SK-N-MC (cell line): ENCODE results near the gene C22orf31.
"Not testable (repeated sequence)": the region's sequence is repeated elsewhere in the genome, so short reads cannot be mapped to it uniquely, and the experiment has no call there.

Source experiments
- DNase-seq: peaks from one replicate; pipeline ENCODE4 v3.0.0-alpha.2; 2011; ENCODE audit warnings: low read depth, low spot score
- H3K27ac ChIP-seq: fragments of 200-600 bp; sonication (generic); 2 replicates; pipeline ENCODE4 v1.5.1; 2016; ENCODE audit warnings: mixed run types
- H3K36me3 ChIP-seq: fragments of 200-600 bp; sonication (generic); 2 replicates; pipeline ENCODE4 v1.6.1; 2017; ENCODE audit warnings: antibody characterized with exemption, low read length, mixed read lengths; ENCODE audit not compliant: insufficient read depth
- H3K4me3 ChIP-seq: fragments of 200-600 bp; sonication (generic); 2 replicates; pipeline ENCODE4 v1.5.1; 2016
- H3K9ac ChIP-seq: fragments of 200-600 bp; sonication (generic); 2 replicates; pipeline ENCODE4 v1.8.0; 2017; ENCODE audit warnings: mixed run types, mixed read lengths; ENCODE audit not compliant: insufficient read length
- H3K9me3 ChIP-seq: fragments of 200-600 bp; sonication (generic); 2 replicates; pipeline ENCODE4 v1.6.1; 2017; ENCODE audit warnings: low read depth, mild to moderate bottlenecking, antibody characterized with exemption, low read length, moderate library complexity, mixed read lengths
- EZH2 ChIP-seq: fragments of 200-600 bp; sonication (generic); IDR thresholded peaks from one replicate; pipeline ENCODE4 v1.6.1; 2017; ENCODE audit warnings: antibody characterized with exemption
- FOXP2 ChIP-seq: optimal IDR thresholded peaks from 2 replicates; pipeline ENCODE3; 2011; ENCODE audit warnings: mild to moderate bottlenecking, moderate library complexity; ENCODE audit not compliant: insufficient read depth; ENCODE audit errors: extremely low read length, control extremely low read depth
- POLR2AphosphoS5 ChIP-seq: IDR thresholded peaks from 2 replicates; pipeline ENCODE4 v1.6.1; 2012; ENCODE audit warnings: mild to moderate bottlenecking, low read depth, low read length, borderline replicate concordance

C22orf31 gene

DNA sequence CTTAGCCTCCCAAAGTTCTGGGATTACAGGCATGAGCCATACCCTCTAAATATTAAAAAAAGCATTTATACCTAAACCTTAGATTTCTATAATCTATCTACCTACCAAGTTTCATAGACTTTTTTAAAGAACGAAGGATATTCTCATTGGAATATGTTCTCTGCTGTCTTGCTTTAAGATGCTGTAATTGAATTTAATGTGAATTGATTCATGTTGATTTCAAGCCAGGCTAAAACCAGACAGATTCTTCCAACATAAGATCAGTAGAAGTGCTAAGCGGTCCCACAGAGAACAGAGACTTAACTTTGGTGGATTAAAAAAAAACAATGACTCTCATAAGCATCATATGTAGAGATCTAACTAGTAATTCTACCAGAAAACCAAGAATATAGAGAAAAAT lies 25.4 kb upstream of the C22orf31 start:
- Histone ChIP-seq H3K9me3 (no peaks in the 10 kb centered on the region), H3K9ac (no peak overlapping the region), H3K27ac (no peak overlapping the region), H3K36me3 (no peaks in the 10 kb centered on the region), H3K4me3 (no peak overlapping the region)
- no peak for DNase-seq
- no peak for TF ChIP-seq EZH2
- TF ChIP-seq POLR2AphosphoS5, result no peak

DNA sequence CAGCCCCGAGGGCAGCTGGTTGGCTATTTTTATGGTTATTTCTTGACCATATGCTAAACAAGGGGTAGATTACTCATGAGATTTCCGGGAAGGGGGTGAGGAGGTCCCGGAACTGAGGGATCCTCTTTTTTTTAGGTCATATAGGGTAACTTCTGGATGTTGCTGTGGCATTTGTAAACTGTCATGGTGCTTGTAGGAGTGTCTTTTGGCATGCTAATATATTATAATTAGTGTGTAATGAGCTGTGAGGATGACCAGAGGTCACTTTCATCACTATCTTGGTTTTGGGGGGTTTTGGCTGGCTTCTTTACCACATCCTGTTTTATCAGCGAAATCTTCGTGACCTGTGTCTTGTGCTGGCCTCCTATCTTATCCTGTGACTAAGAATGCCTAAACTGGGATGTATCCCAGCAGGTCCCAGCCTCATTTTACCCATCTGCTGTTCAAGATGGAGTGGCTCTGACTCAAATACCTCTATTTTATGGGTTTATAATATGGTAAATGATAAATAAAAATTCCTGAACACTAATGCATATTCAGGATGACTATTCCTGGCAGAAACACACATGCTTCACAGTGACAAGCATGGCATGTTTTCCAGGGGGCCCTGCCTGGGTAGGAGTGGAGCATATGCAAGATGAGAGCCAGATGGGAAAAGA lies 22.4 kb upstream of the C22orf31 start:
- Histone ChIP-seq H3K36me3 (no peaks in the 10 kb centered on the region), H3K4me3 (no peak overlapping the region), H3K9me3 (no peaks in the 10 kb centered on the region), H3K27ac (no peak overlapping the region), H3K9ac (no peak overlapping the region)
- TF ChIP-seq FOXP2 (no peak), EZH2 (no peak), POLR2AphosphoS5 (no peak)
- no peak for DNase-seq

DNA sequence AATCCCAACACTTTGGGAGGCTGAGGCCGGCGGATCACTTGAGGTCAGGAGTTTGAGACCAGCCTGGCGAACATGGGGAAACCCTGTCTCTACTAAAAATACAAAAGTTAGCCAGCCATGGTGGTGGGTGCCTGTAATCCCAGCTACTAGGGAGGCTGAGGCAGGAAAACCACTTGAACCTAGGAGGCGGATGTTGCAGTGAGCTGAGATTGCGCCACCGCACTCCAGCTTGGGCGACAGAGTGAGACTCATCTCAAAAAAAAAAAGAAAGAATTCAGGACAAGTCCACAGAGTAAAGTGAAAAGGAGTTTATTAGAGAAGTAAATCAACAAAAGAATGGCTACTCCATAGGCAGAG lies 21.9 kb upstream of the C22orf31 start:
- H3K9me3 ChIP-seq, H3K36me3 ChIP-seq, H3K27ac ChIP-seq, H3K4me3 ChIP-seq, DNase-seq, H3K9ac ChIP-seq: not testable (repeated sequence)

DNA sequence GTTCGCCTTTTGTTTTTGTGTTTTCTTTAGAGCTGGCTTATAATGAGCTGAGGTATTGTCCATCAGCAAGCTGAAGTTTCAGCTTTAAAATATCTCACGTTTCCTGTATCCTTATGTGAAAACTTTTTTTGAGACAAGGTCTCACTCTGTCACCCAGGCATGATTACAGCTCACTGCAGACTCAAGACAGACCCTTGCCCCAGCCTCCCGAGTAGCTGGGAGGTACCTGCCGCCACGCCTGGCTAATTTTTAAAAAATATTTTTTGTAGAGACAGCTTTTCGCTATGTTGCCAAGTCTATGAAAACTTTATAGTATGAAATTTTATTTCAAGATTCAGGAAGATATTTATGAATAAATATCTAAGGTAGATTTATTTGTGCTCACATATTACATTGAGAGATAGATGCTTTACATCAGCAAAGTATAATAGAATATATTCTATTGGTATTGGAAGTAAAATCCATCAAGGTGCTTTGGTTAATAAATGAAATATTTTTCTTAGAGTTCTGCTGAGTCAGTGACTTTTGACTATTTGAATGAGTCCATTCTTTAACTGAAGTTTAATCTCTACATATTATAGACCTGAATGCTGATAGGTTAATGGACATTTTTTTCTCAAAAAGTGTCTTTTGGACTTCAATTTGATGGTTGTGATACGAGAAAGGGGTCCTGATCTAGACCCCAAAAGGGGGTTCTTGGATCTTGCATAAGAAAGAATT lies 21.4 kb upstream of the C22orf31 start:
- DNase-seq, result no peak
- H3K4me3 ChIP-seq, result no peak overlapping the region
- no peak overlapping the region for H3K9ac ChIP-seq
- no peaks in the 10 kb centered on the region for H3K9me3 ChIP-seq
- H3K27ac ChIP-seq, result no peak overlapping the region
- no peak for TF ChIP-seq FOXP2
- no peak for TF ChIP-seq POLR2AphosphoS5
- TF ChIP-seq EZH2, result no peak
- H3K36me3 ChIP-seq, result no peaks in the 10 kb centered on the region

DNA sequence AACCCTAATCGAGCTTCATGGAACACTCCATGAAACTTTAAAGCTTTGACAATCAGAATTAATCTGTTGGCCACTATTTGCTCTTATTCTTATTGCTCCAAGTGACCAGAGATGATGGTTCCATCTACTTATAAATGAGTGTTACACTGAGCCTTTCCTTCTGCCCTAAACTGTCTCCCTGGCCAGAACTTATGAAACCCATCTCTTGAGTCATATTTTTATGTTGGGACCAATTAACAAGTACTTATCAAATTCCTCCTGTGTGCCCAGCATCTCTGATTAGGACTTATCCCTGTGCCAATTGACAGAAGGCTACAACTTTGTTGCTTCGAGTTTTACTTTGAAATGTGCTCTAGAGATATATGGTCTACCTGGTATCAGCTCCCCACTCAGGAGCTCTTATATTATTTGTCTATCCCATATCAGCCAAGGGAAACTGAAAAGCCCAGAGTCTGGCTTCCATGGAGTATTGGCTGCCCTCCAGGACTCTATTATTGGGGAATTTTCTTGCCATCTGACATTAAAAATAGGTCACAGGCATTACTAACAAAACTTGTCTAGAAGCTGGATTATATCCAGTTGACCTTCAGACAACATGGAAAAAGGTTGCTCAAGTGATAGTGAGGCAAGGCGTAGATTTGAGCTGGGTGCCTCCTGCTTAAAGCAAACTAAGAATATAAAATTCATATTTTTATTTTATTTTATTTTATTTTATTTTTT lies 20.0 kb upstream of the C22orf31 start:
- Histone ChIP-seq H3K27ac (no peak overlapping the region), H3K4me3 (no peak overlapping the region), H3K9me3 (no peaks in the 10 kb centered on the region), H3K9ac (no peak overlapping the region), H3K36me3 (no peaks in the 10 kb centered on the region)
- no peak for DNase-seq
- TF ChIP-seq POLR2AphosphoS5 (no peak), EZH2 (no peak), FOXP2 (no peak)

DNA sequence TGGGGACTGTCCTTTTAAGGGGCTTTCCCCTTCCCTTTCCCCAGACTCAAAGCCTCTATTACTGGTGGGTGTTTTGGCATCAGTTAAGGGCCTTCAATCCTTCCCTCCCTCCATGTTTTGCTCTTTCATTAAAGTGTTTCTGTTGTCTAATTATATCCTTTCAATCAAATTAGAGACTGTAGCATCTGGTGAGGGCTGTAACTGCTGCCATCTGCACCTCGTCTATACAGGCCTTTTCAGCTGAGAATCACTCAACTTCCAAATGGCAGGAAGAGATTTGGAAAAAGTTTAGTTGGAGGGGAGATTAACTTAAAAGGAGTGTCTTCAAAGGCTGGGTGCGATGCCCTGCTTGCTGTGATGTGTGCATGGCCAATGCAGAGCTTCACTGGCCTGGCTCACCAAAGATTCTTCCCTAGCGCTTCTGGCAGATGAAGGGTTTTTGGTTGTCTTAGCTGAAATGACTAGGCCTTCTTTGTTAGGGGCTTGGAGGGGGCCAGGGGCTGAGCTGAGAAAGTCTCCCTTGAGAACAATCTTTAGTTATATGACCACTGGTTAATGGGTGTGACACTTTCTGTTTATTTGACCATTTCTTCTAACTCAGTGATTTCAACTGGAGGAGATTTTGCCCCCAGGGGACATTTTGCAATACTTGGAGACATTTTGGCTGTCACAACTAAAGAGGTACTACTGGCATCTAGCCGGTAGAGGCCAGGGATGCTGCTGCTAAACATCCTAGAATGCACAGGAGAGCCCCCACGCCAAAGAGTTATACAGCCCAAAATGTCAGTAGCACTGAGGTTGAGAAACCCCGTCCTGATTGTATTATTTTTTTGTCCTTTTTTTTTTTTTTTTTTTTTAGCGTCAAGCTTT lies 18.7 kb upstream of the C22orf31 start:
- Histone ChIP-seq H3K27ac (peak overlapping the region; percentile 96), H3K9ac (no peak overlapping the region), H3K36me3 (no peaks in the 10 kb centered on the region), H3K4me3 (peak overlapping the region; percentile 53; the same call in 1 of the 2 replicates), H3K9me3 (no peaks in the 10 kb centered on the region)
- DNase-seq, result no peak
- TF ChIP-seq FOXP2 (no peak), POLR2AphosphoS5 (no peak), EZH2 (no peak)

DNA sequence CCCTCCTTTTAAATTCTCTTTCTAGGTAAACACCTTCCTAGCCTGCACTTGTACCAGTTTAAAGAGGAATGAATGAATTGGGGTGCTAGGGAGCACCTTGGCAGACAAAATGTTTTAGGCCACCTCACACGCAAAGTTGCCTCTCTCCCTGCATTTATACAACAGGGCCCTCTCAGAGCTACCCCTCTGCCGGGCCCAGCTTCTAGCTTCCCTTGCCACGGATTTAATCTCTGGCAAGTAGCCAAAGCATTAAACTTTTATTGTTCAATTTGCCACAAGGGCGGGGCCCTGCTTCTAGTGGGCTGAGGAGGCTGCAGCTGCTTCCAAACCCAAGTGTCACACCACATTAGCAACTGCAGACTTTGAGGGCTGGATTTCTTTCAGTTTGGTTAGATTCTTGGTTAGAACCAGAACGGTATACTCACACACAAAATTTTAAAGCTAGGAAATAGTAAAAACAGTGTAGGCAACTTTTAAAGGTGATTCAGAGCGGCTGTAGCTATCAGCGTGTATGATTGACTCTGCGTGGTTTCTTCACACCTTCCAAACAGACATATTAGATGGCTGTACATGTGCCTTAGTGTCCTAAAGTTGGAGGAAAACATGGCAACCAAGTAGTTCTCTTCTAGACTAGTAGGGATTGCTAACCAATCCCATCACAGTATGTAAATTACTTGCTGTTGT lies 17.7 kb upstream of the C22orf31 start:
- peak overlapping the region; percentile 33 for H3K9ac ChIP-seq
- no peaks in the 10 kb centered on the region for H3K36me3 ChIP-seq
- TF ChIP-seq EZH2 (no peak), POLR2AphosphoS5 (peak; percentile 49; the same call in 1 of the 2 replicates), FOXP2 (no peak)
- no peaks in the 10 kb centered on the region for H3K9me3 ChIP-seq
- H3K27ac ChIP-seq, result peak overlapping the region; percentile 96
- H3K4me3 ChIP-seq, result peak overlapping the region; percentile 53
- DNase-seq, result peak; percentile 85

DNA sequence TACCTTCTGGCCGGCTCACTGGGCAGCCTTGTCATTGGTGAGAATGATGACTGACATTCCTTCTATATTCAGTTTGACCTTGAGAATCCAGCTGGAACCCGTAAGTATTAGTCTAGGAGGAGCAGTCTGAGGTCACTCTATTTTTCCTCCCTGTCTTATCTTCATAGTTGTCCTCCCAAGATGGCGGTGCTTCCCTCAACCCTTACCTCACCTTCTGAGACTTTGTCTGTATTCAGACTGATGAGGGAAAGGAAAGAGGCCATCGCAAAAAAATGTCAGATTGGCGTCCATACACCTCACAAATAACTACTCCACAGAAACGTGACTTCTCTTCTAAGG lies 17.2 kb upstream of the C22orf31 start:
- H3K9ac ChIP-seq, result peak overlapping the region; percentile 33
- peak overlapping the region; percentile 53 for H3K4me3 ChIP-seq
- H3K27ac ChIP-seq, result peak overlapping the region; percentile 96
- no peaks in the 10 kb centered on the region for H3K9me3 ChIP-seq
- H3K36me3 ChIP-seq, result no peaks in the 10 kb centered on the region
- TF ChIP-seq POLR2AphosphoS5 (no peak), FOXP2 (no peak), EZH2 (no peak)
- DNase-seq, result no peak
